ENCODE results near the gene CARD11. TPM values are rescaled to one million over a fixed set of nuclear protein-coding genes. Genes with fewer than 3 reads are reported as not detected.

The CARD11 gene
- total RNA-seq, 1 donor from 2014 or later = 6.3 TPM

GRCh38 chr7:2981103-2981480, 62.6 kb downstream of the CARD11 start:
- no peaks in the 10 kb centered on the region for H3K27me3 ChIP-seq (ENCODE audit: control insufficient read depth, insufficient read depth, low read length)
- TF ChIP-seq CTCF (IDR thresholded peaks at IDR 0.05; ENCODE audit: insufficient read depth, low read length, severe bottlenecking) = no peak
- DNase-seq (ENCODE audit: low read depth) (no peak), FAIRE-seq (no peak)
- H3K4me3 ChIP-seq (ENCODE audit: low read depth, low read length) = no peak overlapping the region
- no peaks in the 10 kb centered on the region for H3K36me3 ChIP-seq (ENCODE audit: control insufficient read depth, insufficient read depth, low read length)

- no peaks in the 10 kb centered on the region for H3K27me3 ChIP-seq (ENCODE audit: control insufficient read depth, insufficient read depth, low read length)
- H3K36me3 ChIP-seq (ENCODE audit: control insufficient read depth, insufficient read depth, low read length) = no peaks in the 10 kb centered on the region
- no peak for DNase-seq (ENCODE audit: low read depth)
- no peak overlapping the region for H3K4me3 ChIP-seq (ENCODE audit: low read depth, low read length)
- no peak for TF ChIP-seq CTCF (IDR thresholded peaks at IDR 0.05; ENCODE audit: insufficient read depth, low read length, severe bottlenecking)
- FAIRE-seq = no peak
Observed at GRCh38 chr7:2980401-2981102, 63.1 kb downstream of the CARD11 start.

GRCh38 chr7:2979951-2980350, 63.7 kb downstream of the CARD11 start:
- FAIRE-seq (no peak), DNase-seq (ENCODE audit: low read depth) (no peak)
- Histone ChIP-seq H3K4me3 (ENCODE audit: low read depth, low read length) (no peak overlapping the region), H3K36me3 (ENCODE audit: control insufficient read depth, insufficient read depth, low read length) (no peaks in the 10 kb centered on the region), H3K27me3 (ENCODE audit: control insufficient read depth, insufficient read depth, low read length) (no peaks in the 10 kb centered on the region)
- no peak for TF ChIP-seq CTCF (IDR thresholded peaks at IDR 0.05; ENCODE audit: insufficient read depth, low read length, severe bottlenecking)

- no peaks in the 10 kb centered on the region for H3K27me3 ChIP-seq (ENCODE audit: control insufficient read depth, insufficient read depth, low read length)
- no peak for FAIRE-seq
- no peaks in the 10 kb centered on the region for H3K36me3 ChIP-seq (ENCODE audit: control insufficient read depth, insufficient read depth, low read length)
- no peak overlapping the region for H3K4me3 ChIP-seq (ENCODE audit: low read depth, low read length)
- TF ChIP-seq CTCF (IDR thresholded peaks at IDR 0.05; ENCODE audit: insufficient read depth, low read length, severe bottlenecking) = peak; percentile 29
- DNase-seq (ENCODE audit: low read depth) = no peak
Observed at GRCh38 chr7:2979201-2979631, 64.5 kb downstream of the CARD11 start.

GRCh38 chr7:2978408-2978807, 65.3 kb downstream of the CARD11 start:
- H3K4me3 ChIP-seq (ENCODE audit: low read depth, low read length) = no peak overlapping the region
- DNase-seq (ENCODE audit: low read depth) = peak; percentile 51

More at GRCh38 chr7:2978408-2978807, 65.3 kb downstream of the CARD11 start:
- Histone ChIP-seq H3K36me3 (ENCODE audit: control insufficient read depth, insufficient read depth, low read length) (no peaks in the 10 kb centered on the region), H3K27me3 (ENCODE audit: control insufficient read depth, insufficient read depth, low read length) (no peaks in the 10 kb centered on the region)
- TF ChIP-seq CTCF (IDR thresholded peaks at IDR 0.05; ENCODE audit: insufficient read depth, low read length, severe bottlenecking) = no peak
- no peak for FAIRE-seq
